Measurements from ENCODE around the gene SLC17A7. TPM values are rescaled to one million over a fixed set of nuclear protein-coding genes. Genes with fewer than 3 reads are reported as not detected.

The SLC17A7 gene
- total RNA-seq, 2 experiments from 2014 or later, result not detected

DNA sequence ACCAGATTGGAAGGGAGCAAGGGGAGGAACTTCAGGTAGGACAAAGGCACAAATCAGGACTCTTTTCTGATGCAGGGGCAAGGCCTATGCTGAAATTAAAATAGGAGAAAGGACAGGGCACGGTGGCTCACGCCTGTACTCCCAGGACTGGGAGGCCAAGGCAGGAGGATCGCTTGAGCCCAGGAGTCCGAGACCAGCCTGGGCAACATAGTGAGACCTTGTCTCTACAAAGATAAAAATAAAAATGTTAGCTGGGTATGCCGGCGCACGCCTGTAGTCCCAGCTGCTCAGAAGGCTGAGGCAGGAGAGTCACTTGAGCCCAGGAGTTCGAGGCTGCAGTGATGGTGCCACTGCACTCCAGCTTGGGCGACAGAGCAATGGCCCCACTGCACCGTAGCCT, 5.7 kb downstream of the SLC17A7 start:
- Histone ChIP-seq H3K27ac (ENCODE audit: low read depth in 1 of 2, low read length in 2 of 2) (no peak overlapping the region), H3K4me1 (ENCODE audit: insufficient read depth, low read length) (peaks cover 43% of the 10 kb centered on the region), H3K27me3 (ENCODE audit: control insufficient read depth in 1 of 2, insufficient read depth in 2 of 2, low read length in 2 of 2) (peaks cover 95 to 96% of the 10 kb centered on the region in 2 experiments), H3K4me3 (ENCODE audit: low read length) (no peak overlapping the region), H3K36me3 (ENCODE audit: insufficient read depth, low read length) (no peaks in the 10 kb centered on the region), H3K9me3 (ENCODE audit: control insufficient read depth in 1 of 2, insufficient read depth in 1 of 2, low read length in 2 of 2) (peaks cover 0 to 49% of the 10 kb centered on the region in 2 experiments)
- peaks cover 37% of the 10 kb centered on the region for H3K4me1 Mint-ChIP-seq (ENCODE audit: low read depth)
- no peak for ATAC-seq (ENCODE audit: poor library complexity)
- H3K27ac Mint-ChIP-seq, result no peak overlapping the region
- H3K9me3 Mint-ChIP-seq, result no peaks in the 10 kb centered on the region
- no peak for DNase-seq
- peaks cover 99% of the 10 kb centered on the region for H3K27me3 Mint-ChIP-seq
- ChIA-PET CTCF (interaction anchor here (1.8 kb wide), 1 partner anchor 13 kb away, joined by 6 read pairs; no protein-coding TSS in a partner anchor), POLR2A (interaction anchor here (1.5 kb wide), 1 partner anchor 10 kb away, joined by 6 read pairs; no protein-coding TSS in a partner anchor)
- H3K4me3 Mint-ChIP-seq, result no peak overlapping the region
- intact Hi-C loops (cut with DNase I, micrococcal nuclease), result no loop called here
- no peaks in the 10 kb centered on the region for H3K36me3 Mint-ChIP-seq (ENCODE audit: low read depth)
- TF ChIP-seq CTCF (IDR thresholded peaks at IDR 0.05), result no peak

DNA sequence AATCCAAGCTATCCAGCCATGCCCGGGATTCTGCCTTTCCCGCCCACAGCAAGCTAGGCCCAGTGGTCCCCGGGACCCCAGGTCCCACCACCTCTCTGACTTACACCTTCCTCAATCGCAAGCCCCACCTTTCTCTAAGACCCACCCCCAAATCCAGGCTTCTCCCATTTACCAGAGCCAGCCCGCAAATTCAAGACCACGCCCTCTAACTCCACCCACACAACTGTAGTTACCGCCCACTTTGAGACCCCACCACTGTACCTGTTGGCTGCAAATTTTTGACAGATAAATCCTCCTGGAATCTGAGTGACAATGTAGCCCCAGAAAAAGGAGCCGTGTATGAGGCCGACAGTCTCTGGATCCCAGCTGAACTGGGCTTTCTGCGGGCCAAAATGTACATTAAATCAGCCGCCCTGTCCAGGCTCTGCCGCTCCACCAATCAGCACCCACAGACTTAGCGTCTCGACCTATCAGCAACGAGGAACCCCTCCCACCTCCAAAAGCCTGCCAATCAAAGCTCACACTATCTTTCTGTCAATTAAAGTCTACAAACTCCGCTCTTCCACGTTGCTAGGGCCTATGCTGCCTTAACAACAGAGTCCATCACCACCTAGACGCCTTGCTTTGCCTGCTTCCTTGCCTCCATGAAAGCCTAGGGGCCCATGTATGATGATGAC, 6.3 kb downstream of the SLC17A7 start:
- Histone ChIP-seq H3K9me3 (ENCODE audit: control insufficient read depth in 1 of 2, insufficient read depth in 1 of 2, low read length in 2 of 2) (peaks cover 0 to 51% of the 10 kb centered on the region in 2 experiments), H3K4me3 (ENCODE audit: low read length) (no peak overlapping the region), H3K27ac (ENCODE audit: low read depth in 1 of 2, low read length in 2 of 2) (no peak overlapping the region), H3K4me1 (ENCODE audit: insufficient read depth, low read length) (peaks cover 43% of the 10 kb centered on the region), H3K36me3 (ENCODE audit: insufficient read depth, low read length) (no peaks in the 10 kb centered on the region), H3K27me3 (ENCODE audit: control insufficient read depth in 1 of 2, insufficient read depth in 2 of 2, low read length in 2 of 2) (peaks cover 93 to 96% of the 10 kb centered on the region in 2 experiments)
- no peak for ATAC-seq (ENCODE audit: poor library complexity)
- Mint-ChIP-seq H3K9me3 (no peaks in the 10 kb centered on the region), H3K4me1 (ENCODE audit: low read depth) (peaks cover 37% of the 10 kb centered on the region), H3K27me3 (peaks cover 99% of the 10 kb centered on the region), H3K27ac (no peak overlapping the region), H3K36me3 (ENCODE audit: low read depth) (no peaks in the 10 kb centered on the region), H3K4me3 (no peak overlapping the region)
- CTCF ChIA-PET, result interaction anchor here (1.8 kb wide), 1 partner anchor 13 kb away, joined by 6 read pairs; no protein-coding TSS in a partner anchor
- intact Hi-C loops (cut with DNase I, micrococcal nuclease), result no loop called here
- POLR2A ChIA-PET, result interaction anchor here (1.5 kb wide), 1 partner anchor 9 kb away, joined by 6 read pairs; no protein-coding TSS in a partner anchor
- peak in 1 of 14 experiments; percentile 37 for DNase-seq
- TF ChIP-seq CTCF (IDR thresholded peaks at IDR 0.05), result no peak

DNA sequence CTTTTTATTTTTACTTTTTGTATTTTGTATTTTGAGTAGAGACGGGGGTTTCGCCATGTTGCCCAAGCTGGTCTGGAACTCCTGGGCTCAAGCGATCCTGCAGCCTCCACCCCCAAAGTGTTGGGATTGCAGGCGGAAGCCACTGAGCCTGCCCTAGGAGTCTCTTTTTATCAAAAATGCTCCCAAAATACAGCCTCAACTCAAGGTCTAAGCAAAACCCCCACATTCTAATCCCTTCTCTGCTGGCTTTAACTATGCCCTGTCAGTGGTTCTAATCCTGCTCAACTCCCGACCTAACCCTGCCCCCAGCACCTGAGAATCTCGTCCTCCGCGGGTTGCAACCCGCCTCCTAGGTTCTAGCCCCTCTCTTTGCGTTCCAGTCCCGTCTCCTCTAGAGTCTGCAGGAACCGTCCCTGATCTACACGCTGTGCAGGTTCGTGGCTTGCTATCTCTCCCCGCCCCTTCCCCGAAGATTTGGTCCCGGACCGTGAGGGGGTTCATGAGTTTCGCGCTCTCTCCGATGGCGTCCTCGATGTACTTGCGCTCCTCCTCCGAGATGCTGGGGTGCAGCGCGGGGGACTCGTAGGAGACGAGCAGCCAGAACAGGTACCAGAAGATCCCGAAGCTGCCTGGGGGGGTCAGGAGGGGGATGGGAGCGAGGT, 8.0 kb downstream of the SLC17A7 start:
- Histone ChIP-seq H3K27ac (ENCODE audit: low read depth in 1 of 2, low read length in 2 of 2) (no peak overlapping the region), H3K36me3 (ENCODE audit: insufficient read depth, low read length) (no peaks in the 10 kb centered on the region), H3K4me1 (ENCODE audit: insufficient read depth, low read length) (peaks cover 47% of the 10 kb centered on the region), H3K9me3 (ENCODE audit: control insufficient read depth in 1 of 2, insufficient read depth in 1 of 2, low read length in 2 of 2) (peaks cover 0 to 54% of the 10 kb centered on the region in 2 experiments), H3K27me3 (ENCODE audit: control insufficient read depth in 1 of 2, insufficient read depth in 2 of 2, low read length in 2 of 2) (peaks cover 92 to 96% of the 10 kb centered on the region in 2 experiments), H3K4me3 (ENCODE audit: low read length) (no peak overlapping the region)
- H3K27me3 Mint-ChIP-seq, result peaks cover 99% of the 10 kb centered on the region
- DNase-seq (peak in 1 of 14 experiments; percentile 27), ATAC-seq (ENCODE audit: poor library complexity) (no peak)
- H3K27ac Mint-ChIP-seq, result no peak overlapping the region
- intact Hi-C loops (cut with DNase I, micrococcal nuclease), result no loop called here
- peaks cover 44% of the 10 kb centered on the region for H3K4me1 Mint-ChIP-seq (ENCODE audit: low read depth)
- H3K4me3 Mint-ChIP-seq, result peak overlapping the region; percentile 5
- no peak for TF ChIP-seq CTCF (IDR thresholded peaks at IDR 0.05)
- no peaks in the 10 kb centered on the region for H3K9me3 Mint-ChIP-seq
- no peaks in the 10 kb centered on the region for H3K36me3 Mint-ChIP-seq (ENCODE audit: low read depth)
- POLR2A ChIA-PET, result interaction anchor here (0.7 to 1.0 kb wide), 2 partner anchors 12 to 20 kb away, joined by 3 read pairs; partner anchors contain the start of gene ALDH16A1
- CTCF ChIA-PET, result interaction anchor here (1.2 kb wide), 1 partner anchor 11 kb away, joined by 3 read pairs; no protein-coding TSS in a partner anchor
